CD4-positive, alpha-beta T cell (primary cell): ENCODE measurements around the gene YY1AP1. TPM values are rescaled to one million over a fixed set of nuclear protein-coding genes. Genes with fewer than 3 reads are reported as not detected.

Experiments
- ATAC-seq: fragments of 200-7000 bp; cut with Tn5 transposase; one replicate; pipeline ENCODE4 v1.10.0; 2022; ENCODE audit warnings: mild to moderate bottlenecking; ENCODE audit not compliant: poor library complexity
- CTCF ChIA-PET: fragments of 350-600 bp; sonication (Branson Sonifier 250); formaldehyde crosslinking; loops from one replicate; lab custom pipeline; 2021; ENCODE audit warnings: antibody characterized with exemption, inconsistent platforms; lab: Charles Lee
- POLR2A ChIA-PET: fragments of 350-600 bp; sonication (Branson Sonifier 250); formaldehyde crosslinking; loops from one replicate; lab custom pipeline; 2021; ENCODE audit warnings: antibody characterized with exemption, inconsistent platforms; lab: Charles Lee
- DNase-seq, 14 experiments: peaks; one replicate each; pipeline ENCODE4 v3.0.0-alpha.2; 2013 to 2020; ENCODE audit warnings: mixed read lengths in 2 of 14
- H3K27ac ChIP-seq, 2 donors: one replicate each; pipeline versions ENCODE4 v1.5.1 to v1.7.0; 2013; ENCODE audit warnings: low read length in 2 of 2, low read depth in 1 of 2, mild to moderate bottlenecking in 1 of 2
- H3K27me3 ChIP-seq, 2 experiments: 1 replicate in 1 of 2; 2 replicates in 1 of 2; pipeline versions ENCODE4 v1.6.1 to v1.7.0; 2013; ENCODE audit warnings: low read length in 2 of 2, control low read depth in 1 of 2, mild to moderate bottlenecking in 1 of 2, moderate library complexity in 1 of 2; ENCODE audit not compliant: insufficient read depth in 2 of 2, control insufficient read depth in 1 of 2
- H3K36me3 ChIP-seq: one replicate; pipeline ENCODE4 v1.6.1; 2013; ENCODE audit warnings: low read length, control low read depth; ENCODE audit not compliant: insufficient read depth
- H3K4me1 ChIP-seq: one replicate; pipeline ENCODE4 v1.6.1; 2013; ENCODE audit warnings: low read length, control low read depth; ENCODE audit not compliant: insufficient read depth
- H3K4me3 ChIP-seq: one replicate; pipeline ENCODE4 v1.5.1; 2013; ENCODE audit warnings: mild to moderate bottlenecking, low read length, moderate library complexity
- H3K9me3 ChIP-seq, 2 experiments: 1 replicate in 1 of 2; 2 replicates in 1 of 2; pipeline versions ENCODE4 v1.6.1 to v1.7.0; 2013; ENCODE audit warnings: low read length in 2 of 2, mild to moderate bottlenecking in 2 of 2, control low read depth in 1 of 2, moderate library complexity in 1 of 2; ENCODE audit not compliant: control insufficient read depth in 1 of 2, insufficient read depth in 1 of 2
- H3K27ac Mint-ChIP-seq: one replicate; pipeline ENCODE4 v1.8.0; 2020; ENCODE audit warnings: mixed read lengths
- H3K27me3 Mint-ChIP-seq: one replicate; pipeline ENCODE4 v1.8.0; 2021; ENCODE audit warnings: mixed read lengths
- H3K36me3 Mint-ChIP-seq: one replicate; pipeline ENCODE4 v1.8.0; 2021; ENCODE audit warnings: low read depth, mixed read lengths
- H3K4me1 Mint-ChIP-seq: one replicate; pipeline ENCODE4 v1.8.0; 2021; ENCODE audit warnings: low read depth, mixed read lengths
- H3K4me3 Mint-ChIP-seq: one replicate; pipeline ENCODE4 v1.8.0; 2020; ENCODE audit warnings: mild to moderate bottlenecking, mixed read lengths
- H3K9me3 Mint-ChIP-seq: one replicate; pipeline ENCODE4 v1.8.0; 2020; ENCODE audit warnings: mixed read lengths
- CTCF ChIP-seq: fragments of 200-600 bp; IDR thresholded peaks from one replicate; pipeline ENCODE4 v1.8.0; 2022; ENCODE audit warnings: antibody characterized with exemption, mild to moderate bottlenecking
- intact Hi-C, 2 experiments: fragments of 100-400 bp; cut with DNase I in 1 of 2; cut with micrococcal nuclease in 1 of 2; formaldehyde crosslinking; loops; one replicate each; pipeline versions ENCODE4 v1.15.1 to v1.9.0; 2023 to 2025; cut with DNase I, micrococcal nuclease
- total RNA-seq, 174 experiments: library from RNA in 2 of 174; stranded (reverse) in 2 of 174; gene quantifications; one replicate each; pipeline ENCODE4 v1.2.3 and lab custom pipeline; 2021 to 2026

YY1AP1 gene
- total RNA-seq, 2 experiments from 2014 or later: 71.1 to 81.2 TPM

GRCh38 chr1:155696524-155696923 lies 8.0 kb upstream of the YY1AP1 start:
- H3K9me3 Mint-ChIP-seq: no peaks in the 10 kb centered on the region
- DNase-seq (no peak), ATAC-seq (no peak)
- no peak for TF ChIP-seq CTCF
- CTCF ChIA-PET: no interaction called here
- Histone ChIP-seq H3K36me3 (no peaks in the 10 kb centered on the region), H3K4me3 (no peak overlapping the region), H3K4me1 (peaks cover 23% of the 10 kb centered on the region), H3K27ac (no peak overlapping the region), H3K9me3 (no peaks in the 10 kb centered on the region), H3K27me3 (no peaks in the 10 kb centered on the region)
- intact Hi-C loops: no loop called here
- POLR2A ChIA-PET: interaction anchor here (1.5 kb wide), 1 partner anchor 49 kb away, joined by 3 read pairs; no protein-coding TSS in a partner anchor
- peaks cover 49% of the 10 kb centered on the region for H3K4me1 Mint-ChIP-seq
- no peaks in the 10 kb centered on the region for H3K27me3 Mint-ChIP-seq
- no peak overlapping the region for H3K27ac Mint-ChIP-seq
- peak overlapping the region; percentile 59 for H3K4me3 Mint-ChIP-seq
- H3K36me3 Mint-ChIP-seq: peaks cover 6% of the 10 kb centered on the region

- Mint-ChIP-seq H3K27ac (peak overlapping the region; percentile 66), H3K27me3 (no peaks in the 10 kb centered on the region), H3K36me3 (peaks cover 6% of the 10 kb centered on the region), H3K4me1 (peaks cover 49% of the 10 kb centered on the region), H3K4me3 (peak overlapping the region; percentile 88), H3K9me3 (no peaks in the 10 kb centered on the region)
- H3K36me3 ChIP-seq: no peaks in the 10 kb centered on the region
- H3K4me3 ChIP-seq: no peak overlapping the region
- H3K27ac ChIP-seq: no peak overlapping the region
- DNase-seq: no peak
- intact Hi-C loops: no loop called here
- H3K9me3 ChIP-seq: no peaks in the 10 kb centered on the region
- no peaks in the 10 kb centered on the region for H3K27me3 ChIP-seq
- no peak for ATAC-seq
- H3K4me1 ChIP-seq: peaks cover 24% of the 10 kb centered on the region
- ChIA-PET CTCF (no interaction called here), POLR2A (no interaction called here)
- no peak for TF ChIP-seq CTCF
Observed at GRCh38 chr1:155695608-155696007, 7.0 kb upstream of the YY1AP1 start.

GRCh38 chr1:155695072-155695471 lies 6.5 kb upstream of the YY1AP1 start:
- Mint-ChIP-seq H3K9me3 (no peaks in the 10 kb centered on the region), H3K4me1 (peaks cover 46% of the 10 kb centered on the region), H3K27me3 (no peaks in the 10 kb centered on the region), H3K27ac (peak overlapping the region; percentile 66), H3K36me3 (peaks cover 6% of the 10 kb centered on the region), H3K4me3 (peak overlapping the region; percentile 88)
- Histone ChIP-seq H3K4me3 (no peak overlapping the region), H3K36me3 (no peaks in the 10 kb centered on the region), H3K9me3 (no peaks in the 10 kb centered on the region), H3K4me1 (peaks cover 29% of the 10 kb centered on the region), H3K27me3 (no peaks in the 10 kb centered on the region), H3K27ac (no peak overlapping the region)
- no peak for TF ChIP-seq CTCF
- CTCF ChIA-PET: no interaction called here
- intact Hi-C loops: no loop called here
- ATAC-seq (no peak), DNase-seq (no peak)
- POLR2A ChIA-PET: no interaction called here
